ENCODE measurements around the gene EPS8.
"Not testable (repeated sequence)": the region's sequence is repeated elsewhere in the genome, so short reads cannot be mapped to it uniquely, and the experiment has no call there.

EPS8 gene

DNA sequence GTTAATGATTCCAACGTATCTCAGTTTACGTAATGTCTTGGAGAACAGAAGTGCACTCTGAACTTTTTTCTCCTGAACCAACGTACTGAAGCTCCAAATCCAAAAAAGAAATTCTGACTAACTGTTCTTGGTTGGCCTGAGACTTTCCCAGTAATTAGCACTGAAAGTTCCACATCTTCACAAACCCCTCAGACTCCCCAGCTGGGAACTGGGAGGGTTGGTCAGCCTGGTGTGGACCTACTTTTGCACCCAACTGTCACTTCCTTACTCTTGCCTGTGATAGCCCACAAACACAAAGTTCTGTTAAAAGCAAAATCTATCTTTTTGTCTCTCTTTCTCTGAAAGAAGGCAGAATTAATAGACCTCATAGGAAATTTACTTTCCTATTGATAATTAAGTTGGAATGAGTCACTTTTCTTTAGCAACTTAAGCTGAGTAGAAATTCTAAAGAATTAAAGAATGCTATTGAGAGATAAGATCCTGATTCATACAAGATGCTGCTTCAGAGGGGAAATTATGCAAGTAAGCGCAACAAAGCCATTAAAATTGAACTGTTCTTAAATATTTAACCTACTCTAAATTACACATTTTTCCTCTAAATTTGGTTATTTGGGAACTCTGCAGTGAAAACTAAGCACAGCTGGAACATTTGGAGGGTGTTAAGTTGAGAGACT is 155.0 kb downstream of the EPS8 start:
- no peak for DNase-seq

DNA sequence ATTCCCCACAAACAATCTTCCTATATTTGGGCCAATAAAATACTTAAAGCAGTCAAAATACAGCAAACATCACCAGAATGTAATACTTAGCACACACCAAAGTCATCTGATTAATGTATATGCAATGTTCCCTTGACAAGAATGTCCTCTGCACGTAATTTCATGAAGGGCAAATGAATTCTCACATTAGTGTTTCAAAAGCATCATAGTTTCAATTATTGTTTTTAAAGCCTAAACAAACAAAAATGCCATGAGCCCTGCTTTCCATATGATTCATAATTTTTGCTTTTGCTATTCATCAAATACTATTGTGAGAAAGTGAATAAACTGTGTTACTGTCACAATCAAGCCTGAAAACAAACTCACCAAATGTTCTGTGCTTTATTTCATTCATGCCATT is 156.0 kb downstream of the EPS8 start:
- no peak for DNase-seq

DNA sequence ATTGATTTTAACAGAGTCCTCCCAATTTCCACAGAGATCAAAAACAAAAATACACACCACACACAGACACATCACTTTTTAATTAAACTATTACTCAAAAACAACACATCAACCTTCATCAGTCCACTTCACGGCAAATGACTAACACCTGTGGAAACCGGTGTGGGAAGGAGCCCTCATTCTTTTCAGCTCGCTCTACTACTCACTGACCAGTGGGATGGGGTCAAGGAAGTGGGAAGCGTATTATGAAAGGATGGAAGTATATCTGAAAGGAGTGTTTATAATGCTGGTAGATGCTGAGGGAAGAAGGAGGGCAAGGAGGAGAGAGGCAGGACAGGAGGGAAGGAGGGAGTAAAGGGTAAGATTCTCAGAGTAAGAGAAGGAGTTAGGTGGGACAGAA is 156.5 kb downstream of the EPS8 start:
- no peak for DNase-seq

DNA sequence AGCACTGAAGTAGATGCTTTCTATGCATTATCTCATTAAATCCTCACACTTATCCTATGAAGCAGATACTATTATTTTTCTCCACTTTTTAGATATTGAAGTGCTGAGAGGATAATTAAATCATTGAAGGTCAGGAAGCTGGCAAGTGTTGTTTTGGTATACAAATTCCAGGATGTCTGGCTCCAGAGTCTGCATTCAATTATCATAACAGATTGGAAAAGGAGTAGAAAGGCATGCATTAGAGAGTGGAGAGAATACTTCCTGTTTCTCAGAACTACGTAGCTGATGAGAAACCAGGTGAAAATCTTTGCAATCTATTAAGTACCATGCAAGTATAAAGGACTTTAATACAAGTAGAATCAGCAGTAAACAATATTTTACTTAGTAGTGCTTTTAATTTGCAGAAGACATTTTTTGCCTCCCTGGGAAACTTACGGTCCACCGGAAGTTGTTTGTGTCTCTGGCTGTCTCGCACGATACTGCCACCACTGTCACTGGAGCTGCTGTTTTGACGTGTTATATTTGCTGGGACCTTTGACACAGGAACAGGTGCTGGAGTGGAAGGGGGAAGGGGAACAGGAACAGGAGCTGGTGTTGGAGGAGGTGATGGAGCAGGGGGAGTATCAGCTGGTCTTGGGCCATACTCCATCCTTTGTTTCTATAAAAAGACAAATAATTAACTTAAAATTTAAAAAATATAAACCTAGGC is 158.0 kb downstream of the EPS8 start:
- DNase-seq: no peak

DNA sequence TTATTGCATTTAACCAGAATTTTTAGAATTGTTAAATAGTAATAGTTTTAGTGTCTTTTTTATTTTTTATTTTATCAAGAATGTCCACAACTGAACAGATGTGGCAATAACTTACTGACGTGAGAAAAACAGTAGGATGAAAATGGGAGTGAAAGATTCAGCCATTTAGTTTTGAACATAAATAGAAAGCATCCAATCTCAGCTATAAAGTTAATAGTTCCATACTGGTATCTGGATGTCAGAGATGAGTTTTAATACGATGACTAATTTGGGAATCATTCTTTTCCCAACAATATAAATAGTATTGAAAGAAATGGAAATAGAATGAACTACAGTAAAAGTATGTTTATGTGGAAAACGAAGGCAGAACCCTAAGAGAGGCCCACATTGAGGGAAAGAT is 159.4 kb downstream of the EPS8 start:
- no peak for DNase-seq

DNA sequence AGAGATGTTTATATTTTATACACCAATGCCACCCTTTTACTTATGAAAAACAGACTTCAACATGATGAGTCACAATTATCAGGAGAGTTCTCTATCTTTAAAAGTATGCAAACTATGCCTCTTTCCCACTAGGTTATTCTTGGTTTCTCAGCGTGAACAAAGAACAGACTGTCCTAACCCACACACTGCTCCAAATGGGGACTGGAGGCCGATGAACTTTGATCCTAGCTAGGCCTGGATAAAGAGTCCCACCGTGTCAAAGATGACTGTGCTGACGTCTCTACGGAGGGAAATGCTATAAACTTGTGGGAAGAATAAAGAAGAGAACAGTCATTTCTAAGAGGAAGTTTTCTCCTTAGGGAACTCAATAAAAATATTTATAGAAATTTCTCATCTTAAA is 160.1 kb downstream of the EPS8 start:
- peak; percentile 55 for DNase-seq

DNA sequence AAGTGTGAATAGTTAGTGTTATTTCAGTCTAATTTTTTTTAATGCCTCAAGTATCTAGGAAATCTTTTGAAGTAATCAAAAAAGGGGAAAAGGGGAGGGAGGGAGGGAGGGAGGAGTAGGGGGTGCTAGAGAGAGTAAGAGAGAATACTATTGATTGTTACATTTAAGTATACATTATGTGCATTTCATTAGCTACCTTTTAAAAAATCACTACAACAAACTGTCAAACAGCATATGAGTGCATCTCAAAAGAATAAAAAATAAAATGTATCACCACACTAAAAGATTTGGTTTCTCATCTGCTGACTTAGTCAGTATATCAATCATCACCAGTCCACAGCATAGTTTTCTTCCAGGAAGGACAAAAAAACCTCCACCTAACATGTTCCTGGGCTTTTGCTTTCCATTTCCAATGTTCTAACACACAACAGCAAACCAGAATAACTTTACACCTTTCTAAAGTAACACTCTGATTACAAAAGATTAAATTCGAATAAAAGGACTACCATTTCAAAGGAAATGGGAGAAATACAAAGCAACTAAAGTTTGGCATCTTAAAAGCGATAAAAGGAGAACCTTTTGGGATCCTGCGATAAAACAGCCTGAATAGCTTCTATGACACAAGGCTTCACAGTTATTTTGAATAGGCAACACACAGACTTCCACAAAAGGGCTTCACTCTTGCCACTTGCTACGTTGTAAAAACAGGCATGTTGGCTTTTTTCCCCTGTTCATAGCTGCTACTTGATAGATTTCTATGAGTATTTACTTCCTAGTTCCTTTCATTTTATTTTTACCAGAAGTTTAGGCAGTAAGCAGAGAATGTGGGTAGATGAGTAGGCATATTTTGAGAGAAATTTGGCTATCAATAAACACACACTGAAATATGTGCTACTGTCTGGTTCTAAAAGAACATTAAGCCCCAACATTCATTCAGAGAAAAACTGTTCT is 160.9 kb downstream of the EPS8 start:
- DNase-seq: peak; percentile 10

DNA sequence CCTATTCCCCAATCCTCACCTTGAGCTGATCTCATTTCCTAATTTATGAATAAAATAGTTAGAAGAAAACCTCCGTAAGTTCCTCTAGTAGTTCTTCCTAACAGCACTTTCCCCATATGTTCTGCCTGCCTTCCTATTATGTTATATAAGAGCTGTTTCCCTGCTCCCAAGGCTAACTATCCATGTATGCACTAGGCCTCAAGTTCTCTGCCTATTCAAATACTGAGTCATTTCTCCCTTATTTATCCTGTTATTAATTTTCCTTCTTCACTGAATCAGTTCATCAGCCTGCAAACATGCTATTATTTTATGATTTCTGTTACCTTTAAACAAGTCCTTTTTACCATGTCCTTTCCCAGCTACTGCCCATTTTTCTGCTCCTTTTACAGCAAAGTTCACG is 164.1 kb downstream of the EPS8 start:
- no peak for DNase-seq

DNA sequence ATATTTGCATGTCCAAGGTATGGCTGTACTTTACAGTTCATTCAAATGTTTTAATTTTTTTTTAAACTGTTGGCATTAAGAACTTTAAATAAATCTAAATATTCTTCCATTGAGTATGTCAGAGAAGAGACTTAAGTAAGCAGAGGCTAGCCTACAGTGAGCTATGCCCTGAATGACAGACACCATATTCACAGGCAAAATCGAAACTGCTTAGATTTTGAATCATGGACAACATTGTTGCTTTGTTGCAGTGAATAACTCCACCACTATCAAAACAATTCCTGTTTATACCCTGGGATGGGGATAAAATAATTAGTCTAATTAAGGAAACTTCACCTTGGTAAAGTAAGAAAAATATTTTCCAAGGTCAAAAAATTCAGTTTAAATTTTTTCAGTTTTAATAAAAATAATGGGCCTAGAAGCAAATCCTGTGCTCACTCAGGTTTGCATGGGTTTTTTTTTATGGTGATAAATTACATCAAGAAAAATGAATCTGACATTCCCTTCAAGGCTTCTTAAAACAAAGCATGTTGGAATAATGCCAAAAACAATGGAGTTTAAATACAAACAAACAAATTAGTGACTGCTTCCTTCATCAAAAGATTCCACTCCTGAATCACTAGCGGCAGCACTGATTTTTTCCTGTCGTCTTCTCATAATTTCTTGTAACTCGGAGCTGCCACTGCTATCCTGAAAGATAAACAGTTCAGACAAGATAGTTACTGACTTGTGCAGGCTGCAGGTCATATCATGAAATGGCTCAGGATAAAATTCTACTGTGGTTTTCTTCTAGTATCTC is 168.2 kb downstream of the EPS8 start:
- DNase-seq: no peak

DNA sequence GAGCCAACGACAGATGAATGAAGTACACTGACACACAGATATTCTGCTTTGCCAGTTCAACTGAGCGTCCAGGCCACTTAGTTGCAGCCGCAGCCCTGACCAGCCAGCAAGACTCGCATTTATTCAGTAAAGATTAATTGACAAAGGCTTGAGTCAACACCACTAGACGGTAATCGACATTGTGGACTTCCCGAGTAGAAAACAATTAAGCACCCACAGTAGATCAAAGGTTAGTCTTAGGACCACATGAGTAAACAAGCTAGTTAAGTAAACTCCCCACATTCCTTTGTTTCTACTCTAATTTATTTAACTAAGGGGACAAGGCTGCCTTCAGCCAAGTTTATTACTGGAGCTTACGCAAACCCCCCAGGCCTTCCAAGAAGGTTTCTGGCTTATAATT is 172.7 kb downstream of the EPS8 start:
- DNase-seq: not testable (repeated sequence)

DNA sequence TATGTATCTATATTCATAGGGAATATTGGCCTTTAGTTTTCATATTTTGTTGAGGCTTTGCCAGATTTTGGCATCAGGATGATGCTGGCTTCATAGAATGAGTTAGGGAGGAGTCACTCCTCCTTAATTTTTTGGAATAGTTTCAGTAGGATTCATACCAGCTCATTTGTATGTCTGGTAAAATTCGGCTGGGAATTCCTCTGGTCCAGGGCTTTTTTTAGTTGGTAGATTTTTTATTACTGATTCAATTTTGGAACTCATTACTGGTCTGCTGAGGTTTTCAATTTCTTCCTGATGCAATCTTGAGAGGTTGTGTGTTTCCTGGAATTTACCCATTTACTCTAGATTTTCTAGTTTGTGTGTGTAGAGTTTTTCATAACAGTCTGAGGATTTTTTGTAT is 175.2 kb downstream of the EPS8 start:
- DNase-seq: no peak

DNA sequence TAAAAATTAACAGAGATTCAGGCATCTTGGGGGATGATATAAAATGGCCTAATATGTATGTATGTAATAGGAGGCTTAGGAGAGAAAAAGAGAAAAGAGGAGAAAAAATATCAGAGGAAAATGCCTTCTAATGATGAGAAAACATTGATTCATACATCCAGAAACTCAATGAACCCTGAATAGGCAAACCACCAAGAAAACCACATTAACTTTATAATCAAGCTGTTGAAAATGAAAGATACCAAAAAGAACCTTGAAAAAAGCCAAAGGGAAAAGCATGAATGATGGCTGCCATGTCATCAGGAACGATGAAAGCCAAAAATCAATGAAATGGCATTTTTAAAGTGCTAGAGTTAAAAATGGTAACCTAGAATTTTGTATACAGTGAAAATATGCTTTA is 180.2 kb downstream of the EPS8 start:
- no peak for DNase-seq

DNA sequence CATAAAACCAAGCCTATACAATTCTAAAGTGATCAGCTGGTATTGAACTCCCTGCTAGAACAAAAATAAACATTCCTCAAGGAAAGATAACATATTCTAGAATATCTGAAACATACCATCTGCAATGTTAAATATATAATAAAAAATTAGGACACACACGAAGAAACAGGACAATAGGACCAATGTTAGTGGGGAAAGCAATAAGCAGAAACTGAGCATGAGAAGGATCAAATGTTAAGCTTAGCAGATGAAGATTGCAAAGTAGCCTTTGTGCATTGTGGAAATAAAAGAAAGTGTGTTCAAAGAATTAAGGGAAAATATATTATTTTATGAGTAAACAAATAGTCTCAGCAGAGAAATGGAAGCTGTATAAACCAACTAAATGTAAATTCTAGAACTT is 180.8 kb downstream of the EPS8 start:
- no peak for DNase-seq

DNA sequence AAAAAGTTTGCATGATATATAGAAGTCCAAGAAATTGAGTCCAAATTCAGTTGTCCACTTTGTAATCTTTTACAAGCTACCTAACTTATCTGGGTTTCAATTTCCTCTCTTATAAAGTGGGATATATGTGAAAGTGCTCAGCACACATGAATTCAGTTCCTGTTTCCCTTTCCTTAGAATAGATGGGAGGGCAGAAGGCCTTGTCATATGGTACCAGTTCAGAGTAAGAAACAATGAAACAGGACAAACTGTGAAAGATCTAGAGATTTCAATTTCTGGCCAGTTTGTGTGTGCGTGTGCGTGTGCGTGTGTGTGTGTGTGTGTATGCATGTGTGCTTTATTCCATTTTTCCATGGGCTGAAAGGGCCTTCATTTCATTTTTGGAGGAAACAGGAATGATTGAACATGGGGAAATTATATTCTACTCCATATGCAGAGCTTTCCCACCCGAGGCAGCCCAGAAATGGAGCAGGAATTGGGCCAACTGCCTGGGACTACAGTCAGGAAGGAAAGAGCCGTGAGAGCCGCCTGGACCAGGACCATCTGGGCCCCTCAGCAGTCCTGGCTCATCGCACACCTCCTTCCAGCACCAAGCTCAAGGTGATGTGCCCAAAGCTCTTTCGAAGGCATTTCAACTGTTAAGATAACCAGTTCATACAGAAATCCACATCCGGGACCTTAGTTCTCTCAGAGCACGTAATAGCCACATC is 183.2 kb downstream of the EPS8 start:
- DNase-seq: peak; percentile 68

DNA sequence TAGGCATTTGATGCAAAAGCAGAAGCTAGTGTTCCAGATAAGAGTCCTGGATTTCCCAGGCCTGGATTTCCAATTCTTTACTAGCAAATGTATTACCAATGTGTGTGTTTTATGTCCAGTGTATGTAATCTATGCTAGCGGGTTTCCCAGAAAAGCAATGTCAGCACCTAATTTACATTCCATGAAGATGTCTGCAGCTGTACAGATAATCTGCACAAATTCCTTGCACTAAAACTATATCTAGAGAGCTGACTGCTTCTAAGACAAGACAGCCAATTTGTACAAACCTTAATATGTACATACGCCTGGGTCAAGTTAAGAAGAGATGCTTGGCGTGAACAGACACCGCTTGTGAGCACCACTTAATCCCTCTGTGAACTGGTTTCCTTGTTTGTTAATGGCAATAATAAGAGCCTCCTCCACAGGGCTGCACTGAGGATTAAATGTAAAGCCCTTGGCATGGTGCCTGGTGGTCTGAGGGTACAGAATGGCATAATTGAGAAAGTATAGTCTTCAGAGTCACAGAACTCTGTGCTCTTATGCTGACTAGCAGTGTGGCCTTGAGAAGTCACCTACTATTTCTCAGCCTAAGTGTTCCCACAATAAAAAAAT is 185.6 kb downstream of the EPS8 start:
- DNase-seq: no peak

DNA sequence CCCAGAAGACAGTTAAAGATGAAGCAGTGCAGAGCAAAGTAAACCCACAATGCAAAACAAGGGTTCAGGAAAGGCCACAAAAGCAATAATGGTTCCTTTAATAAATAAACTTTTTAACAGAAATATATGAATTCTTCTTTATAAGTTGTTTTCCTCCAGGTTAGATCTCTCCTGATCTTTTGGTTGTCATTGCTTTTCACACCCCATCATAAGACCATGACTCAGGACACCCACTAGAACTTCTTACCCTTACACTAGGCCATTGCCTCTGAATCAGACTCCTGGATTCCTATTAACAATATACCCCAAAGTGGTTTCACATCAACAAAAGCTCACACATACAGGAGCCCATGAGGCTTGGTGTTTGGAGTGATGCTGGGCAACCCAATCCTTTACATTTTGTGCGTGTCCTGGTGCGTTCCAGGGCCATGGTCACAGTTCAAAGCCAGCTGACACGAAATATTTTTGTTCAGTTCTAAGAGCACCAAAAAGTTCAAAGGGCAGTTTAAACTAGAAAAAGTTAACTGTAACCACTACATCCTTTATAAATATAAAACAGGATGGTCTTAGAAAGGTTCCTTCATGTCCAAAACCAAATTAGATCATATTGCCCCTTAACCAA is 187.0 kb downstream of the EPS8 start:
- DNase-seq: peak; percentile 46

DNA sequence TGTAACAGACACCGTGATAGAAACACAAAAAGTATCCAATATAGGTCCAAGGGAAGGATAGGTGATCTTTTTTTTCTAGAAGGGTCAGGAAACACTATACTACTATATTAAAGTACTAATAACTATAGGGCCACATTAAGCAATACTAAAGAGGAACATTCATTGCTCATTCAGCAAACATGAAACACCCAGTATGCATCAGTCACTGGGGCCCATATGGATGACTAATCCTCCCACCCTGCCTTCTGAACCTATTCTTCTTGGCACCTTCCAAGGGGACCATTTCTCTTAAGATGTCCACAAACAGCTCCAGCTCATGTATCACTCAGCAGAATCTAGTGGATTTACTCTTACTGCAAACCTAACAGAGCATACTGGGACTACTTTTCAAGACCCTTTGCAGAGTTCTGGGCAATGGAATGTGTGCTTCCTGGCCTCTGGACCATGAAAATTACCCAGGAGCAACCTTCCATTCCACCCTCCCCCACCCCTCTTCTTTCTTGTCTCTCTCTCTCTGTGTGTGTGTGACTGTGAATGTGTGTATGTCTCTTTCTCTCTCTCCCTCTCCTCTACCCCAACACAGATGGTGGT is 187.9 kb downstream of the EPS8 start:
- DNase-seq: peak; percentile 84

DNA sequence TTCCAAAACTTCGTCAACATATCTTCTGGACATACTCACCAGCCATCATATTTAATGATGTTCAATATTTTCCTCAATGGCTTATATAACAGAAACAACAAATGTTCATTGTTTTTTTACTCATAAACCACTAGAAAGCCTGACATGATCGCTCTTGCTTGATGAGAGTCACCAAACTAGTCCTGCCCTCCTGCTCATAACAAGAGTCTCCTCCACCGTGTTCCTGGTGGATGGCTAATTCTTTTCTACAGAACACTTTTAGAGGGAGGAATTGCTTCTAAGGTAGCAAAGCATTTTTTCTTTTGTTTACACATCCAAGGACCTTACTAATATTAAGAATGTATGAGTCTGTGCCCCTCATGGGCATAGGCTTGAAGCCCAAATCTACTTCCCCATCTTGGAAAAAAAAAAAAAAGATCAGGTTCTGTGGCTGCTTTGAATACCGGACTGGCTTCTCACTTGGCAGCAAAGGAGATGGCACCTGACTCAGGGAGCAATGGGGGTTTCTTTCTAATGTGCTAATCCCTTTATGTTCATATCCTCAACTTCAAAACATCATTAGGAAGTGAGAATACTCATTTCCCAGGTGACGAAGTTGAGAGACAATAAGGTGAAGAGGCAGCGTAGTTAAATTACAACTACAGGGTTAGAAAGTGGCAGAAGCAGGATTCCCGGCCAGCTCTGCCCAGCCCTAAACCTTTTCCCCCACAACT is 188.8 kb downstream of the EPS8 start:
- DNase-seq: no peak

DNA sequence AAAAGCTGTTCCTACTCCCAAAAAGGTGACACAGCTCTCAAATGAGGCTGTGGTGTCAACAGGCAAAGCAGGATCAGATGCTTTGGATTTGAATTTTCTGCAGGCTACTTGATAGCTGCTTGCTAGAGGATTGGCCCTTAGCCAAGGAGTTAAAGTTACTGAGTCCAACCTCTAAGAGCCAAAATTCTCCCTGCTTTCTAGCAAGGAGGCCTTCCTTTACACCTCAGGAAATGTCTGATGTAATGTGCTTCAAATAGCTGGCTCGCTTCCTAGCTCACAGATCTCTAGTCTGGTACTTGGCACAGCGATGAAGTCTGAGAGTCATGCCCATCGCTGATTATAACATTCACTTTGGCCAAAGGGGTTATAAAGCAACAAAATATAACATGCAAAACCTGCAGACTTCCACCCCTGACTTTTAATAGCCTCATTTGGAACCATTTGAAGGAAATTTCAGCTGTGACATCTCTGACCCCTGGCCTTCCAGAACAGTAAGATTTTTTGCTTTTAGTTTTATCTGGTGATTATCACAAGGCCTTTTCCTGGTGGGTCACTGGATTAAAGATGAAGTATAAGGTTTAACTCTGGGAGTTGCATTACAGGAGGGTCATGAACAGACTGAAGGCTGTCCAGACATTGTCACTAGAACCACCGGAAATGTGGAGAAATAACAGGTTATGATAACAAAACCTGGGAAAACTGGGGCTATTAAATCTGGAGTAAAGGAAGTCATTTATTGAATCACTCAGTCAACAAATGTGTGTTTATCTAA is 189.7 kb downstream of the EPS8 start:
- DNase-seq: no peak

All from inflammatory macrophage treated with lipopolysaccharide for 4 hours (primary cell).